Activated CD4-positive, alpha-beta T cell treated with anti-CD3 and anti-CD28 coated beads for 24 hours (primary cell): ENCODE data around the gene CCND3.
"Not testable (repeated sequence)": the region's sequence is repeated elsewhere in the genome, so short reads cannot be mapped to it uniquely, and the experiment has no call there.

Experiments
- DNase-seq, 2 donors: peaks; one replicate each; pipeline ENCODE4 v3.0.0-alpha.2; 2020; ENCODE audit warnings: low read depth in 2 of 2

Gene CCND3

GRCh38 chr6:41947581-41948220 lies 6.1 kb upstream of the CCND3 start:
- DNase-seq = no peak

- DNase-seq = no peak
Observed at GRCh38 chr6:41943456-41943855, 1.8 kb upstream of the CCND3 start.

- not testable (repeated sequence) for DNase-seq
Observed at GRCh38 chr6:41942882-41943281, 1.3 kb upstream of the CCND3 start.

GRCh38 chr6:41942067-41942851 lies 651 bp upstream of the CCND3 start:
- DNase-seq = no peak

GRCh38 chr6:41940759-41941279 lies 789 bp downstream of the CCND3 start:
- no peak for DNase-seq

- peak in 1 of 2 donors; percentile 43 for DNase-seq
Observed at GRCh38 chr6:41939848-41940758, 1.5 kb downstream of the CCND3 start.

GRCh38 chr6:41939176-41939847 lies 2.3 kb downstream of the CCND3 start:
- DNase-seq = no peak

GRCh38 chr6:41938590-41939175 lies 2.9 kb downstream of the CCND3 start:
- no peak for DNase-seq

GRCh38 chr6:41937861-41938574 lies 3.6 kb downstream of the CCND3 start:
- no peak for DNase-seq

GRCh38 chr6:41937472-41937860 lies 4.1 kb downstream of the CCND3 start:
- no peak for DNase-seq

GRCh38 chr6:41936073-41936837 lies 5.4 kb downstream of the CCND3 start:
- DNase-seq = peak in 1 of 2 donors; percentile 48

GRCh38 chr6:41935685-41936072 lies 5.9 kb downstream of the CCND3 start:
- no peak for DNase-seq

GRCh38 chr6:41935193-41935574 lies 6.4 kb downstream of the CCND3 start:
- DNase-seq = no peak

- no peak for DNase-seq
Observed at GRCh38 chr6:41934278-41935192, 7.1 kb downstream of the CCND3 start.

- no peak for DNase-seq
Observed at GRCh38 chr6:41932378-41932777, 9.2 kb downstream of the CCND3 start.

- no peak for DNase-seq
Observed at GRCh38 chr6:41931792-41932191, 9.8 kb downstream of the CCND3 start.

- no peak for DNase-seq
Observed at GRCh38 chr6:41929924-41930323, 11.7 kb downstream of the CCND3 start.

- no peak for DNase-seq
Observed at GRCh38 chr6:41927253-41927652, 14.4 kb downstream of the CCND3 start.

GRCh38 chr6:41922154-41922553 lies 19.5 kb downstream of the CCND3 start:
- no peak for DNase-seq
